CD4-positive, alpha-beta T cell (primary cell): ENCODE measurements around the gene TFE3. TPM values are rescaled to one million over a fixed set of nuclear protein-coding genes. Genes with fewer than 3 reads are reported as not detected.

Experiments used
- ATAC-seq: fragments of 200-7000 bp; cut with Tn5 transposase; one replicate; pipeline ENCODE4 v1.10.0; 2022; ENCODE audit warnings: mild to moderate bottlenecking; ENCODE audit not compliant: poor library complexity
- CTCF ChIA-PET: fragments of 350-600 bp; sonication (Branson Sonifier 250); formaldehyde crosslinking; loops from one replicate; lab custom pipeline; 2021; ENCODE audit warnings: antibody characterized with exemption, inconsistent platforms; lab: Charles Lee
- POLR2A ChIA-PET: fragments of 350-600 bp; sonication (Branson Sonifier 250); formaldehyde crosslinking; loops from one replicate; lab custom pipeline; 2021; ENCODE audit warnings: antibody characterized with exemption, inconsistent platforms; lab: Charles Lee
- DNase-seq, 14 experiments: peaks; one replicate each; pipeline ENCODE4 v3.0.0-alpha.2; 2013 to 2020; ENCODE audit warnings: mixed read lengths in 2 of 14
- H3K27ac ChIP-seq, 2 donors: one replicate each; pipeline versions ENCODE4 v1.5.1 to v1.7.0; 2013; ENCODE audit warnings: low read length in 2 of 2, low read depth in 1 of 2, mild to moderate bottlenecking in 1 of 2
- H3K27me3 ChIP-seq, 2 experiments: 1 replicate in 1 of 2; 2 replicates in 1 of 2; pipeline versions ENCODE4 v1.6.1 to v1.7.0; 2013; ENCODE audit warnings: low read length in 2 of 2, control low read depth in 1 of 2, mild to moderate bottlenecking in 1 of 2, moderate library complexity in 1 of 2; ENCODE audit not compliant: insufficient read depth in 2 of 2, control insufficient read depth in 1 of 2
- H3K36me3 ChIP-seq: one replicate; pipeline ENCODE4 v1.6.1; 2013; ENCODE audit warnings: low read length, control low read depth; ENCODE audit not compliant: insufficient read depth
- H3K4me1 ChIP-seq: one replicate; pipeline ENCODE4 v1.6.1; 2013; ENCODE audit warnings: low read length, control low read depth; ENCODE audit not compliant: insufficient read depth
- H3K4me3 ChIP-seq: one replicate; pipeline ENCODE4 v1.5.1; 2013; ENCODE audit warnings: mild to moderate bottlenecking, low read length, moderate library complexity
- H3K9me3 ChIP-seq, 2 experiments: 1 replicate in 1 of 2; 2 replicates in 1 of 2; pipeline versions ENCODE4 v1.6.1 to v1.7.0; 2013; ENCODE audit warnings: low read length in 2 of 2, mild to moderate bottlenecking in 2 of 2, control low read depth in 1 of 2, moderate library complexity in 1 of 2; ENCODE audit not compliant: control insufficient read depth in 1 of 2, insufficient read depth in 1 of 2
- H3K27ac Mint-ChIP-seq: one replicate; pipeline ENCODE4 v1.8.0; 2020; ENCODE audit warnings: mixed read lengths
- H3K27me3 Mint-ChIP-seq: one replicate; pipeline ENCODE4 v1.8.0; 2021; ENCODE audit warnings: mixed read lengths
- H3K36me3 Mint-ChIP-seq: one replicate; pipeline ENCODE4 v1.8.0; 2021; ENCODE audit warnings: low read depth, mixed read lengths
- H3K4me1 Mint-ChIP-seq: one replicate; pipeline ENCODE4 v1.8.0; 2021; ENCODE audit warnings: low read depth, mixed read lengths
- H3K4me3 Mint-ChIP-seq: one replicate; pipeline ENCODE4 v1.8.0; 2020; ENCODE audit warnings: mild to moderate bottlenecking, mixed read lengths
- H3K9me3 Mint-ChIP-seq: one replicate; pipeline ENCODE4 v1.8.0; 2020; ENCODE audit warnings: mixed read lengths
- intact Hi-C, 2 experiments: fragments of 100-400 bp; cut with DNase I in 1 of 2; cut with micrococcal nuclease in 1 of 2; formaldehyde crosslinking; loops; one replicate each; pipeline versions ENCODE4 v1.15.1 to v1.9.0; 2023 to 2025; cut with DNase I, micrococcal nuclease
- total RNA-seq, 174 experiments: library from RNA in 2 of 174; stranded (reverse) in 2 of 174; gene quantifications; one replicate each; pipeline ENCODE4 v1.2.3 and lab custom pipeline; 2021 to 2026
- TF ChIP-seq, protein P1 (sequence below): fragments of 200-600 bp; IDR thresholded peaks from one replicate; pipeline ENCODE4 v1.8.0; 2022; ENCODE audit warnings: antibody characterized with exemption, mild to moderate bottlenecking

Gene TFE3
- total RNA-seq, 2 experiments from 2014 or later, result 38.6 to 40.9 TPM

DNA sequence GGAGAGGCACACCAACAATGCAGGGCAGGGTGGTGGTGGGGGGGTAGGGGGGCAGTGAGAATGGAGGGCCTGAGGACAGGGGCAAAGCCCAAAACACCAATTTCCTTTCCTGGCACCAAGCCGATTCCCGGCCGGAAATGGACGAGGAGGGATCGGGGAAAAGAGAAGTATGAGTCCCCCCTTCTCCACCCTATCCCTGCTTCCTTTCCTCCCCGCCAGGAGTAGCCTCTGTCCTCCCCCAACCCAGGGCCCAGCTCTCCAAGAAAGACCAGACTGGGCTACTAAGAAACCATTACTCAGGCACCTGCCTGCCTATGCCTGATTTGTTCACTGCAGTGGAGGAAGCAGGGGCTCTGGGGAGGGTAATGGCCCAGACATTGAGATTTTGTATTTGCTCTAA lies 16.0 kb upstream of the TFE3 start:
- H3K9me3 Mint-ChIP-seq, result no peaks in the 10 kb centered on the region
- ATAC-seq, result no peak
- TF ChIP-seq, protein P1, sequence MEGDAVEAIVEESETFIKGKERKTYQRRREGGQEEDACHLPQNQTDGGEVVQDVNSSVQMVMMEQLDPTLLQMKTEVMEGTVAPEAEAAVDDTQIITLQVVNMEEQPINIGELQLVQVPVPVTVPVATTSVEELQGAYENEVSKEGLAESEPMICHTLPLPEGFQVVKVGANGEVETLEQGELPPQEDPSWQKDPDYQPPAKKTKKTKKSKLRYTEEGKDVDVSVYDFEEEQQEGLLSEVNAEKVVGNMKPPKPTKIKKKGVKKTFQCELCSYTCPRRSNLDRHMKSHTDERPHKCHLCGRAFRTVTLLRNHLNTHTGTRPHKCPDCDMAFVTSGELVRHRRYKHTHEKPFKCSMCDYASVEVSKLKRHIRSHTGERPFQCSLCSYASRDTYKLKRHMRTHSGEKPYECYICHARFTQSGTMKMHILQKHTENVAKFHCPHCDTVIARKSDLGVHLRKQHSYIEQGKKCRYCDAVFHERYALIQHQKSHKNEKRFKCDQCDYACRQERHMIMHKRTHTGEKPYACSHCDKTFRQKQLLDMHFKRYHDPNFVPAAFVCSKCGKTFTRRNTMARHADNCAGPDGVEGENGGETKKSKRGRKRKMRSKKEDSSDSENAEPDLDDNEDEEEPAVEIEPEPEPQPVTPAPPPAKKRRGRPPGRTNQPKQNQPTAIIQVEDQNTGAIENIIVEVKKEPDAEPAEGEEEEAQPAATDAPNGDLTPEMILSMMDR, result no peak
- peaks cover 9% of the 10 kb centered on the region for H3K4me1 ChIP-seq
- no peak overlapping the region for H3K27ac ChIP-seq
- DNase-seq, result no peak
- H3K4me1 Mint-ChIP-seq, result peaks cover 18% of the 10 kb centered on the region
- CTCF ChIA-PET, result no interaction called here
- H3K27me3 Mint-ChIP-seq, result no peaks in the 10 kb centered on the region
- H3K27me3 ChIP-seq, result no peaks in the 10 kb centered on the region
- POLR2A ChIA-PET, result no interaction called here
- no peak overlapping the region for H3K4me3 Mint-ChIP-seq
- intact Hi-C loops, result no loop called here
- no peaks in the 10 kb centered on the region for H3K9me3 ChIP-seq
- H3K27ac Mint-ChIP-seq, result no peak overlapping the region
- no peak overlapping the region for H3K4me3 ChIP-seq
- peaks cover 2% of the 10 kb centered on the region for H3K36me3 ChIP-seq
- no peaks in the 10 kb centered on the region for H3K36me3 Mint-ChIP-seq

DNA sequence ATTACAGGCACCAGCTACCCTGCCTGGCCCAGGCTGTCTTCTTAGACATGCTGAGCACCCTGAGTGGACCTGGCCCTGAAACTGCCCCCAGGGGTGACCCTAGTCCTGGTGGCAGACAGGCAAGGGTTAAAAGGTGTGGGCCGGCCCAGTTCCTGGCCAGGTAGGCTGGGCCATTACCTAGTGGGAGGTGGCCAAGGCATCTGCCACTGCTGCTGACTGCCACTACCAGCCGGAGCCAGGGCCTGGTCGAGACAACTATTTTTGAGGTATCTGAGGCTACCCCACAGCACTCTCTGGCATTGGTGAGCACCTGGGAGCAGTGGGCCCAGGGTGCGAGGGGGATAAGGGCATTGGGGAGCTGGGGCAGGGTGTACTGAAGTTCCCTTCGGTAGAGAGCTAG lies 15.6 kb upstream of the TFE3 start, which contains the start of gene CCDC120:
TSS of gene CCDC120 (plus strand) at position 206 of the 400 bp plus-strand sequence. CDS start 3,043 bp downstream, outside the sequence.
- CTCF ChIA-PET, result no interaction called here
- H3K36me3 Mint-ChIP-seq, result no peaks in the 10 kb centered on the region

DNA sequence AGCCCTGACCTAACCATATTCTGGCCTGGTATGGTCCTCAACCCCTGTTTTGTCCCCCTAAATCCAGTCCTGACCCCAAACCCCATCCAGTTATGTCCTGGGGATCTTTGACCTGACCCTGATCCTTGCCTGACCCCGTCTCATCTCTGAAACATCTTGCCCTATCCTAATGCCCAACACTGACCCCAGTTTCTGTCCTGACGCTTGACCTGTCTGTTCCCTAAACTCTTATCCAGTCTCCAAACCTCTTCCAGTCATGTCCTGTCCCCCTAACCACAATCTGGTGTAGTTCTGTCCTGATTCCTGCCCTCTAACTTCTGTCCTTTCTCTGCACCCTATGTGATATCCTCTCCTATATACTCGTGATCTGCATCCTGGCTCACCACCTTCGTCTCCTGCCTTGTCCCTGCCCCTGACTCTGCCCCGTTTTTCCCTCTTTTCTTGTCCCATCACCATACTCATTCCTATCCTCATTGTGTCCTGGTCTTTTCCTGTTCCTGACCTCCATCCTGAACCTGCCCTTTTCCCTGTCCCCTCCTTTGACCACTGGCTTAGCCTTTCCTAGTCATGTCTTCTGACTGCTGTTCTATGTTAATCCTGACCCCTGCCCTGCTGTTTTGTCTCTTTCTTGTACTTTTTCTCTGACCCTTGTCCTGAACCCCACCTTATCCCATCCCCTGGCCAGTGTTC lies 11.1 kb upstream of the TFE3 start:
- H3K9me3 Mint-ChIP-seq, result no peaks in the 10 kb centered on the region
- no peaks in the 10 kb centered on the region for H3K27me3 ChIP-seq
- no peaks in the 10 kb centered on the region for H3K9me3 ChIP-seq
- H3K4me3 ChIP-seq, result peak overlapping the region; percentile 53
- ATAC-seq (no peak), DNase-seq (no peak)
- H3K4me1 Mint-ChIP-seq, result peaks cover 29% of the 10 kb centered on the region
- H3K4me1 ChIP-seq, result peaks cover 21% of the 10 kb centered on the region
- ChIA-PET CTCF (no interaction called here), POLR2A (no interaction called here)
- H3K27ac ChIP-seq, result peak overlapping the region; percentile 69 to 70
- TF ChIP-seq, protein P1, result no peak
- intact Hi-C loops, result no loop called here
- H3K27ac Mint-ChIP-seq, result peak overlapping the region; percentile 81
- H3K27me3 Mint-ChIP-seq, result no peaks in the 10 kb centered on the region
- no peaks in the 10 kb centered on the region for H3K36me3 ChIP-seq
- H3K36me3 Mint-ChIP-seq, result peaks cover 4% of the 10 kb centered on the region
- H3K4me3 Mint-ChIP-seq, result peak overlapping the region; percentile 85

More for the DNA sequence above, 15.6 kb upstream of the TFE3 start, which contains the start of gene CCDC120:
- no peak within 1 kb of the TSS for H3K4me3 ChIP-seq
- H3K27me3 ChIP-seq, result no peaks in the 10 kb centered on the region
- TF ChIP-seq, protein P1, result no peak
- H3K36me3 ChIP-seq, result peaks cover 2% of the 10 kb centered on the region
- H3K4me1 ChIP-seq, result peaks cover 13% of the 10 kb centered on the region
- DNase-seq, result no peak
- H3K27me3 Mint-ChIP-seq, result no peaks in the 10 kb centered on the region
- no peaks in the 10 kb centered on the region for H3K9me3 ChIP-seq
- peaks cover 21% of the 10 kb centered on the region for H3K4me1 Mint-ChIP-seq
- POLR2A ChIA-PET, result no interaction called here
- intact Hi-C loops, result no loop called here
- no peak within 1 kb of the TSS for H3K27ac ChIP-seq
- H3K4me3 Mint-ChIP-seq, result no peak within 1 kb of the TSS
- H3K27ac Mint-ChIP-seq, result no peak within 1 kb of the TSS
- no peak for ATAC-seq
- H3K9me3 Mint-ChIP-seq, result no peaks in the 10 kb centered on the region
